H1 (cell line): ENCODE measurements around the gene OR2F1. TPM values are rescaled to one million over a fixed set of nuclear protein-coding genes. Genes with fewer than 3 reads are reported as not detected.

Experiments
- BCL11A ChIP-seq, 2 experiments: IDR thresholded peaks; one replicate each; pipeline ENCODE4 v1.6.1; 2011; ENCODE audit warnings: low read depth in 2 of 2, low read length in 2 of 2, mild to moderate bottlenecking in 2 of 2
- CHD2 ChIP-seq: IDR thresholded peaks from 2 replicates; pipeline ENCODE4 v1.6.1; 2012; ENCODE audit warnings: low read length, improper control_type of control experiment
- CREB1 ChIP-seq: IDR thresholded peaks from 2 replicates; pipeline ENCODE4 v1.6.1; 2012; ENCODE audit warnings: inconsistent platforms
- CTBP2 ChIP-seq: IDR thresholded peaks from 2 replicates; pipeline ENCODE4 v1.7.0; 2011; ENCODE audit warnings: borderline replicate concordance, mild to moderate bottlenecking, moderate library complexity, mixed read lengths, low read length; ENCODE audit not compliant: insufficient read depth, insufficient read length
- NANOG ChIP-seq: IDR thresholded peaks from 2 replicates; pipeline ENCODE4 v1.6.1; 2011; ENCODE audit warnings: low read length, low read depth, mild to moderate bottlenecking, inconsistent platforms; ENCODE audit not compliant: insufficient read depth, poor library complexity, severe bottlenecking
- PHF8 ChIP-seq: fragments of 200-600 bp; sonication (generic); conservative IDR thresholded peaks from 2 replicates; pipeline ENCODE4 v1.7.1; 2012; ENCODE audit warnings: low read depth, mild to moderate bottlenecking, inconsistent platforms, low read length, moderate library complexity
- POU5F1 ChIP-seq: IDR thresholded peaks from 2 replicates; pipeline ENCODE4 v1.6.1; 2011; ENCODE audit warnings: low read depth, mild to moderate bottlenecking, low read length, moderate library complexity
- SIRT6 ChIP-seq: IDR thresholded peaks from one replicate; pipeline ENCODE4 v1.7.1; 2012; ENCODE audit warnings: low read length, inconsistent platforms
- SIX5 ChIP-seq: IDR thresholded peaks from 2 replicates; pipeline ENCODE4 v1.6.1; 2011; ENCODE audit warnings: mild to moderate bottlenecking, low read depth, low read length
- SP1 ChIP-seq: IDR thresholded peaks from 2 replicates; pipeline ENCODE4 v1.6.1; 2011; ENCODE audit warnings: low read depth, low read length
- SP4 ChIP-seq: IDR thresholded peaks from 2 replicates; pipeline ENCODE4 v1.6.1; 2012; ENCODE audit warnings: low read length, inconsistent platforms
- TAF1 ChIP-seq: IDR thresholded peaks from 2 replicates; pipeline ENCODE4 v1.6.1; 2011; ENCODE audit warnings: mild to moderate bottlenecking, low read depth, low read length
- TCF12 ChIP-seq: IDR thresholded peaks from 2 replicates; pipeline ENCODE4 v1.6.1; 2011; ENCODE audit warnings: low read depth, mild to moderate bottlenecking, low read length
- polyA plus RNA-seq, 7 experiments: library from polyadenylated mRNA; depleted of rRNA in 3 of 7; stranded (reverse) in 5 of 7; unstranded in 2 of 7; fragments of >200 nt in 5 of 7; fragments of 200-250 nt in 2 of 7; gene quantifications; 1 replicate in 5 of 7; 2 replicates in 1 of 7; 4 replicates in 1 of 7; pipeline versions ENCODE4 v1.2.1 to v1.2.3, GENCODE V29; 2011 to 2013; ENCODE audit warnings: missing spikeins in 2 of 7, mixed read lengths in 2 of 7
- total RNA-seq: library from RNA; stranded (reverse); fragmentation: NEBNext Ultra II Directional; extraction: Animal tissue kit (Norgen Biotek cat#: 25700); gene quantifications from 2 replicates; pipeline ENCODE4 v1.2.1, GENCODE V29; 2021
- TF ChIP-seq, protein P1 (sequence below): IDR thresholded peaks from 2 replicates; pipeline ENCODE4 v1.6.1; 2012; ENCODE audit warnings: inconsistent platforms

Gene OR2F1
- total and polyA plus RNA-seq, 2 of the 8 experiments (the other 6 are each of a cell fraction or from before 2014, with no cell fraction given): 0.19 TPM; not detected in 1

DNA sequence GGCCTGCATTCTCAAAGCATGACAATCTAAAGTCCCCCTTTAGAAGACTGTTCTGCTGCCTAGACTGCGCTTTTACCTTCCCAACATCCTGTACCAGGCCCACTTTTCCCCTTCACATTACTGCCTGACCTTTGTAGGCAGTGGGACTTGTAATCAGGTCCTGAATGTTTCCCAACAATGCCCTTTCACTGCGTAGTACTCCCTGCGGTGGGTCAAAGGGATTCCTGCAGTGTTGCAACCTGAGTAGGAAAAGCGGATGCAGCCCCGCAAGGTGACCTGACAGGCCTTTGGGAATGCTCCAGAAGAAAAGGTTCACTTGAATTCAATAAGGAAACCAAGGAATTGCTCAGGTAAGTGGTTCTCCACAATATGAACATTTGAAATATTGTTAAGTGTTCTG, 47.7 kb upstream of the OR2F1 start (continued):
- no peak for TF ChIP-seq TAF1
- TF ChIP-seq NANOG: peak; percentile 79
- no peak for TF ChIP-seq SIRT6
- no peak for TF ChIP-seq SIX5
- peak in 1 of 2 experiments; percentile 27 for TF ChIP-seq BCL11A (IDR thresholded peaks at IDR 0.05; ENCODE audit: low read depth in 2 of 2, low read length in 2 of 2)
- no peak for TF ChIP-seq POU5F1
- TF ChIP-seq PHF8: no peak
- peak; percentile 66 for TF ChIP-seq SP1
- TF ChIP-seq, protein P1, sequence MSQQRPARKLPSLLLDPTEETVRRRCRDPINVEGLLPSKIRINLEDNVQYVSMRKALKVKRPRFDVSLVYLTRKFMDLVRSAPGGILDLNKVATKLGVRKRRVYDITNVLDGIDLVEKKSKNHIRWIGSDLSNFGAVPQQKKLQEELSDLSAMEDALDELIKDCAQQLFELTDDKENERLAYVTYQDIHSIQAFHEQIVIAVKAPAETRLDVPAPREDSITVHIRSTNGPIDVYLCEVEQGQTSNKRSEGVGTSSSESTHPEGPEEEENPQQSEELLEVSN: no peak
- TF ChIP-seq CREB1: no peak
- TF ChIP-seq CTBP2: peak; percentile 79
- no peak for TF ChIP-seq TCF12
- TF ChIP-seq SP4: no peak
- TF ChIP-seq CHD2: peak; percentile 62
